GM20431 (cell line): ENCODE results near the gene FAM89B.
"Not testable (repeated sequence)": the region's sequence is repeated elsewhere in the genome, so short reads cannot be mapped to it uniquely, and the experiment has no call there.

Experiments used
- in situ Hi-C: fragments of 300-500 bp; cut with MseI, MboI; formaldehyde crosslinking; loops from one replicate; pipeline ENCODE4 v1.15.0; 2020; ENCODE audit warnings: low sequenced_read_pairs; ENCODE audit not compliant: unreplicated experiment

The FAM89B gene

DNA sequence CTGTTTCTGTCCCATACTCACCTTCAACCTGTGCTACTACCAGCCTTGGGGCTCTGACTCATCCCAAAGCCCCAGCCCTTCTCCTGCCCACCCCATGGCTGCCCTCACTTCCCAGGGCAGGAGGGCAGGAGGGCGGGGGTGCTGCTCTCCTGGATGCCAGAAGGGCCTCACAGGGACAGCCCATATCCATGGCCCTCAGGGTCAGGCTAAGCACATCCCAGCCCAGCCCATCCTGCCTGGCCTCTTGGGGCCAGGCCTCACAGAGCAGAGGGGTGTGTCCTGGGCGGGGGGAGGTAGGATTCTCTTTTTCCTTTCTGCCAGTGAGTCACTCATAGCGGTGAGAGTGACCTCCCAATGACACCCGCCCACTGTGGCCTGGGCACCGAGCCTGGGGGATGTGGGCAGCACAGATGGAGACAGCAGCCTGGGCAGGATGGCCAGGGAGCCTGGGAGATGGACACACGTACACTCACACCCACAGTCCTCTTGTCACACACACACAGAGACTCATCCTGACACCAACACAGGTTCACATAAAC, 16.6 kb upstream of the FAM89B start:
- in situ Hi-C loops: no loop called here

DNA sequence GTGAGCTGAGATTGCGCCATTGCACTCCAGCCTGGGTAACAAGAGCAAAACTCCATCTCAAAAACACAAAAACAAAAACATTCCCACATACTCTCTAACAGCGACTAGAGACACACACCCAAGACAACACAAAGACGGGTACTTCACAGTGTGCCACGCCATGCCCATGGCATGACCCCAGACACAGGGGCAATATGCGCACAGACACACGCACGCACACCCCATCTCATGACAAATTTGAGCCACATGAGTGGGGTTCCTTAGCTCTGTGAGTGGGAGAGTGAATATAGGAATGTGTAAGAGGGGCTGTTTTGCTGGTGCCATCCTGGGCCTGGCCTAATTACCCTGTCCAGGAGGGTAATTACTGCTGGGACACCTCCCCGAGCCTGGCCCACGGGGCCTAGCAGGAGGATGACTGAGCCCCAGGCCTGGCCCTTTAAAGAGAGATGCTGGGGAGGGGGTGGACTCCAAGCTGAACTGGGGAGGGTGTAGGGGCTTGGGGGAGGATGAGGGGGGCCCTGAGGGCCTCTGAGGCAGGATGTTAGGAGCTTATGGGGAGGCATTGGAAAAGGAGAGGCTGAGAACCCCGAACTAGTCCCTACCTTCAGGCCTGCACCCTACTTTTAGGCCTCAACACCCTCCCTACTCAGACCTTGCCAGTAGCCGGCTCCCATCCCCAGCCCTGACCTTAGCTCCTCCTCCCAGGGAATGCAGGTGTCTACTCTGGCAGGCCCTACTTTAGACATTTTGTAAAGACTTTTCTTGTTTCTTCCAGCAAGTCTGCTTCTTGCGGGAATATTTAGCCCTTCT, 15.7 kb upstream of the FAM89B start:
- in situ Hi-C loops: no loop called here

DNA sequence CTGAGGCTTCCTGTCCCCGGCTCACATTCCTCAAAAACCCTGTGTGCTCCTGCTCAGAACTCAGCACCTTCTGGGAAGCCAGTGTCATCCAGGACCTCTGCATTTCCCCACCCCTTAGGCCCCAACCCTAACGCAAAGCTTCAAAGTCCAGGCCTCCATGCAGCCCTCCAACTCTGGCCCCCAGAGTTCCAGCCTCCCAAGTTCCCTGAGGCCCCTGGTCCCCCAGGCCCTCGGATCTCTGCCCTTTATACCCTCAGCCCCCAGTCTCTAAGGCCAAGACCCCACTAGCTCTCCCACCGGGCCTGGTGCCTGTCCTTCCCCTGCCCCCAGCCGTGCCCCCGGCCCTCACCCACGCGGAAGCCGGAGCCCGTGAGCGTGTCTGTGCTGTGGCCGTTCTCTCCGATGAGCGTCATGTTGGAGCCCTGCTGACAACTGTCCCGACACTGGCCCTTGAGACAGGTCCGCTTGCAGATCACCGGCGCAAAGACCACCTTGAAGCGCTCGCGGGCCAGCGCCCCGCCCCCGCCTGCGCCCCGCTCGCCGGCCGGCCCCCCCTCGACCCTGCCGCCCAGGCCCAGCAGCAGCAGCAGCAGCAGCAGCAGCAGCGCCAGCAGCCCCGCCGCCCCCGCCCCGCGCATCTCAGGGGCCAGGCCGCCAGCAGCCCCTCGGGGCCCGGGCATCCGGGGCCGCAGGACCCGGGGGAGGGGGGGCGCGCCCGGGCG, 14.9 kb upstream of the FAM89B start:
- in situ Hi-C loops: no loop called here

DNA sequence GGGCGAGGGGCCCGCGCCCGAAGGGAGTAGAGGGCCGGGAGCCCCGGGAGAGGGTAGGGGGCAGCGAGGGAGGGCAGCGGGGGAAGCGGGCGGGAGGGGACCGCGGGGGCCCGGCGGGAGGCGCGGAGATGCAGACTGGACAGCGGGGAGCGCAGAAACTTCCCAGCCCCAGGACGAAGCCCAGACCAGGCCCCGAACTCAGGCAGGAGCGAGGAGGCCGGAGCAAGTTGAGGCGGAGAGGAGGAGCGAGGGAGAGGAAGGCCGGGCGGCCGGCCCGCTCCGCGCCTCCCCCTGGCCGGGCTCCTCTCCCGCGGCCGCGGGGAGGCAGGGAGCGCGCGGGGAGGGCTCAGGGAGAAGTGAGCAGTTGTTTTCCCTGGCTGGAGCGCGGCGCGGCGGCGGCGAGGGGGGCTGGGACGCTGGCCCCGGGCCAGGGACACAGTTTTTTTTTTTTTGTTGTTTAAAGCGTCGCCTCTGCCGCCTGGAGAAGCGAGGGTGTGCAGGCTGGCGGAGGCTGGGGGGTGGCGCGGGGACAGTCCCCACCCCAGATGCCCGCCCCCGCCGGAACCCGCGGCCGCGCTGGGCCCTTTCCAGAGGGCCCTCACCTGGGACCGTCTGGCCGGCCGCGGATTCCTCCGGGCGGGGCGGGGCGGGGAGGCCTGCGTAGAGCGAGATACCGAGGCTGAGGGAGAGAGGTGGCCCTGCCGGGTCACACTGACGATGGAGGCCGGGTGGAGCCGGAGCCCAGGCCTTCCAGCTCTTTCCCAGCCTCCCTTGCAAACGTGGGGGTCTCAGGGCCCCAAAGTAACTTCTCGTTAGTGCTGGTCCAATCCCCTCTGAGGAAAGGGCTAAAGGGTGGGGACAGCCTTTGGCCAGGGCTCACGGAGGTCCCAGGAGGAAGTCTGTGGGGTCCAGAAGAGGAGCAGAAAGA, 14.1 kb upstream of the FAM89B start, which contains the start of gene LTBP3:
LTBP3 (minus strand) TSS at position 358 of the 928 bp plus-strand sequence. CDS start 400 bp downstream, outside the sequence.
- in situ Hi-C loops: no loop called here

DNA sequence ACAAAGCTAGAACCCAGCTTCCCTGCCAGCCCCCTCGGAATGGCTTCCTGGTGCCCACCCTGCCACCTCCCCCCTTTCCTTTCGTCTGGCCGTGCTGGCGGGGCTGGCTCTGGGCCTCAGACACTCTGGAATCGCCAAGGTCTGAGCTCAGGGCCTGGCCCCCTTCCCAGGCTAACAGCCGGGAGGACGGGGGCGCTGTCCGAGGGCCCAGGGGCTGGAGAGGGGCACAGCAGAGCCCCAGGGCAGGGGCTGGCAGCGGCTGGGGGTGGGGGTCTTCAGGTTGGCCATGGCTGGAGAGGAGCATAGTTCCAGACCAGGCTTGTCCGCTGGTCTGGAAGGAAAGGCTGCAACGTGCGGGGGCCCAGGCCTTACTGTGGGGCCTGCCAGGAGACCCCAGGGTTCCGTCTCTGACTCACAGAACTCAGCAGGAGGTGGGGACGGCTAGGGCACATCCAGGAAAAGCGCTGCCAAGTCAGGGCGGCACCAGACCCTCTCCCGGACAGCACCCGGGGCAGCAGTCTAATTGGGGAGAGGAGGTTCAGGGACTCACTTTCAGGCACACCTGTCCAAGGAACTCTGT, 13.3 kb upstream of the FAM89B start:
- in situ Hi-C loops: no loop called here

DNA sequence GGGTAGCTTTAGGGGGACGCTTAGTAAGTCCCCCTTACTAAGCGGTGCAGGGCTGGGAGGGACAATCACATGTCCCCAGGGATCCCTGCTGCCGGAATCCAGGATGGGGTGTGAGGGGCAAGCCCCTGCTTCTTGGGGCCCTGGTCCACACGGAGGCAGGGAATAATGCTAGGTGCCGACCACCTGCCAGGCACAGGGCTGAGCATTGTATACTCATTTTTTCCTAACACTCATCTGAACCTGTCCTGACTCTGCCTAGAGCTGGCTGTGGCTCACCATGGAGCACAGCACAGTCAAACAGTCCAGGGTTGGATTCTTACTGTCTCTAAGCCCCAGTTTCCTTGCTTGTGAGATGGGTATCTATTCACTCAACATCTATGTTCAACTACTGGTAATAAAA, 12.8 kb upstream of the FAM89B start:
- in situ Hi-C loops: no loop called here

DNA sequence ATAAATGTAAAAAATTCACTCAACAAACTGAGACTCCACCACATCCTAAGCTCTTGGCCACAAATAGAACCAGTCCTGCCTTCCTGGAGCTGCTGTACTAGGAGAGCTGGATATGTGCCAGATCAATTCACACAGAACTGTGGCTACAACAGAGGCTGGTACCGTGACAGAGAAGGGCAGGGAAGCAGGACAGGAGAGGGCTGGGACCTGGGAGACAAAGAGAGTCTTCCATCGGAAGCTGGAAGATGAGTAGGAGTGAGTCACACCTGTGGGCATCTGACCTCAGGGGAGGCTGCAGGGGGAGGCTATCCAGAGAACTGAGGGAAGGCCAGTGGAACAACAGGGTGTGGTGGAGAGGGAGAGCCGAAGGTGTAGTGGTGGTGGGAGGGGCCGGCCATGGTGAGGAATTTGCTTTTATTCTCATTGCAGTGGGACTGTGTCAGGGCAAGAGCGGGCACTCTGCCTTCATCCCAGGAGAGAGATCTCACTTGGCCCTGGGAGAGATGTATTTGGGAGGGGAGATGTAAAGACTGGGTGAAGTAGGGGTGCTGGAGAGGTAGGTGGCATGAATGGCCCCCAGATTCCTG, 12.3 kb upstream of the FAM89B start:
- in situ Hi-C loops: no loop called here

DNA sequence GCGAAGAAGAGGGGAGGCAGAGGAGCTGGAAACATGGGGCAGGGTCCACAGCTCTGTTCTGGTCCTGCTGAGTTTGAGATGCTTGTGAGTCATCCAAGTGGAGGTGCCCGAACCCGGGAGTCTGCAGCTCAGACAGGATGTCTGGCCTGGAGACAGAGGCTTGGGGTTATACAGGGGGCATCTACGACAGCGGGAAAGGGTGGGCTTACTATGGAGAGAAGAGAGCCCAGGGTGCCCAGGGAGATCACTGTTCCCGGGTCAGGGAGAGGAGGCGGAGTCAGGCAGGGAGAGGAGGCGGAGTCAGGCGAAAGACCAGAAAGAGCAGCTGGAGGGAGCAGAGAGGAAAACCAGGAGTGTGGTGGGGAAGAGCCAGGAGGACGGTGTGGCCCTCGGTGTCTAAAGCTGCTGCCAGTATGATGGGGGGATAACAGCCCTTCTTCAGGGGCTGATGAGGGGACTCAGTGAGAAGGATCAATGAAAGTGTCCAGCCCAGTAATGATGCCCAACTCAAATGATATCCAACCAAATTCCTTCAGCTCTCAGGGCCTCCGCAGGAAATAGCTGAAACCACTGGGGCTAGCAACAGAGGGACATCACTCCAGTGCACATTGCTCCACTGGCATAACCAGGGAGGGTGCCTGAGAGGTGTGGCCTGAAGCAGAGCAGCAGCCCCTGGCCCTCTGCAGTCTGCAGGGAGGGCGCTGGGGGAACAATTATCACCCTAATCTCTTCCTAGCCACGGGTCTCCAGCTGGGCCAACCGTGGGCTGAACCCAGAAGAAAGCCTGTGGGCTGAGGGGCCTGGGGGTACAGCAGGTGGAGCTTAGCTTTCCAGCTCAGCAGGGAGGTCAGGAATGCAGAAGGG, 11.6 kb upstream of the FAM89B start:
- in situ Hi-C loops: no loop called here

DNA sequence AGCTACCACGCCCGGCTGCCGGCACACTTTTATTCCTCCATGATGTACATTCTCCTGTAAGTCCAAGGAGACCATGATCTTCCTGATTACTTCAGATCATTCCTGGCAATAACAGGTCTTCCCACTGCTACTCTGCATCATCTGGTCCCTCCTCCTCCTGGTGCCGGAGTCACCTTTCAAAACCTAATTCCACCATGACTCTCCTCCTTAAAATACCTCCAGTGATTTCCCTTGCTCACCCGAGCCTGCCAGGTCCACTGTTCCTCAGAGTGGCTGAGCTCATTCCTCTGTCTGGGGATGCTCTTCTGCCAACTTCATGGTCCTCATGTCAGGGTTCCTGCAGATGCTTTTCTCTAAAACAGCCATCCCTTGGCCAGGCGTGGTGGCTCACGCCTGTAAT, 10.3 kb upstream of the FAM89B start:
- in situ Hi-C loops: no loop called here

DNA sequence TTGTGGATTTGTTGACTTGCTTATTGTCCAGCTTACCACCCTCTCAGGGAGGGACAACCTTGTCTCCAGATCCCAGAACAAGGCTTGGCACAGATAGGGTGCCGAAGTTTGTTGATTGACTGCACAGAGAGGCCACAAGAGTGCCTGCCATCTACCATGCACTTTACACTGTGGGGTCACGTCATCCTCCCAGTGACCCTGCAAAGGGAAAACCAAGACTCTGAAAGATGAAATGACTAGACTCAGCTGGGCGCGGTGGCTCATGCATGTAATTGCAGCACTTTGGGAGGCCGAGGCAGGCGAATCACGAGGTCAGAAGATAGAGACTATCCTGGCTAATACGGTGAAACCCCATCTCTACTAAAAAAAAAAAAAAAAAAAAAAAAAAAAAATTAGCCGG, 9.6 kb upstream of the FAM89B start:
- in situ Hi-C loops: no loop called here

DNA sequence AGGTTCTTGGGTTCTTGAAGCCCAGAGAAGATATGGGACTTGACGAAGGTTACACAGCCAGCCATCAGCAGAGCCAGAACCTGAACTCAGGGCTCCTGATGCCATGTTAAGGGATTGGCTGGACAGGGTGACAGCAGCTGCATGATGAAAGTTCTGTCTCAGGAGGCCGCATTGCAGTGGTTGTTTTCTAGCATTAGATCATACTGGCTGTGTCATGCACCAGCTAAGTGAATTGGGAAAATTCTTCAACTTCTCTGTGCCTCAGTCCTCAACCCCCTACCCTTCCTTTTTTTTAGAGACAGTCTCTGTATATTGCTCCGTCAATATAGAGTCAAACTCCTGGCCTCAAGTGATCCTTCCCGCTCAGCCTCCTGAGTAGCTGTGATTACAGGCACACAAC, 8.7 kb upstream of the FAM89B start:
- in situ Hi-C loops: no loop called here

DNA sequence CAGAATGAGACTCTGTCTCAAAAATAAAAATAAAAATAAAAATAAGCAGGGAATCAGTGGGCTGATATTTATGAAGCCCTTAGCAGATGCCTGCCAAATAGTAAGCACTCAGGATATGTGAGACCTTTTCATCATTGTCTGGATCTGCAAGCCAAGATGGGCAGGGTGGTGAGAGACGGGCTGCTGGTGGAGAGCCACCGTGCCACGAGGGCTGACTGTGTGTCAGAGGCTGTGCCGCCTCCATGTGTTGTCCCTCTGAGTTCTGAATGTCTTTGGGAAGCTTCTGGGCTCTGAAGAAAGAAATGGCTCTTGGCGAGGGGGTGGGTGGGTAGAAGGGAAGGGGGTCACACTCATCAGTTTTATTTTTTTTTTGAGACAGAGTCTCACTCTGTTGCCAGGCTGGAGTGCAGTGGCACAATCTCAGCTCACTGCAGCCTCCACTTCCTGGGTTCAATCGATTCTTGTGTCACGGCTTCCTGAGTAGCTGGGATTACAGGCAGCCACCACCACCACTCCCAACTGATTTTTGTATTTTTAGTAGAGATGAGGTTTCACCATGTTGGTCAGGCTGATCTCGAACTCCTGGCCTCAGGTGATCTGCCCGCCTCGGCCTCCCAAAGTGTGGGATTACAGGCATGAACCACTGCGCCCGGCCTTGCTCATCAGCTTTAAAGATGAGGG, 7.3 kb upstream of the FAM89B start:
- in situ Hi-C loops: not testable (repeated sequence)

DNA sequence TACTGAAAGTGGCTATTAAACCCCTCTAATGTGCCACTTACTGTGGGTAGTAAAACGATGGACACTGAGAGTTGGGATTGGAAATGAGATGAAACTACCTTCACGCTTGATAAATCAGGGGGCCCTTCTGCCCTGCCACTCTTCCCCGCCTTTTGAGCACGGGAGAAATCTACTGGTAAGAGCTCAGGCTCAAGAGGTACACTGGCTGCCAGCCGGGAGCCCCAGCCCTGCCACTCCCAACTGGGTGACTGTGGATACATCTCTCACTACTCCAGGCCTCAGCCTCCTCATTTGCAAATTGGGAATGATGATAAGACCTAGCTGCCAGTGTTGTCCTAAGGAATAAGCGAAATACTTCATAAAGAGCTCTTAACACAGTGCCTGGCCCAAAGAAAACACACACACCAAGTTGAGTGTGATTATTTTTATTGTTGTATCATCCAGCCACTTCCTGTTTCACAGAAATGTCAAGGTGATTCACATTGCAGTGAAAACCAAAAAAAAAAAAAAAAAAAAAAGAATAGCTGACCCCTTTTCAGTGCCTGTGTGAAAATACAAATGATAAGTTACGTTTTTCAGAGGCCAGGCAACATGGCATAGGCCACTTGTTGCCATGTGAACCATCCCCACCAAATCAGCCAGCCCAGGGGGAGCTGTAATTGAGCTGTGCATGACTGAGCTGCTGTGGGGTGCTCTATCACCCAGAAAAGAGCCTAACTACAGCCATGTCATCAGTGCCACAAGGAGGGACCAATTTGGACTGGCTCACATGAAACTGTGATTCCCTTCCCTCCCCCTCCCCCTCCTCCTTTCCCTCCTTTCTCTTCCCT, 6.5 kb upstream of the FAM89B start:
- in situ Hi-C loops: no loop called here

DNA sequence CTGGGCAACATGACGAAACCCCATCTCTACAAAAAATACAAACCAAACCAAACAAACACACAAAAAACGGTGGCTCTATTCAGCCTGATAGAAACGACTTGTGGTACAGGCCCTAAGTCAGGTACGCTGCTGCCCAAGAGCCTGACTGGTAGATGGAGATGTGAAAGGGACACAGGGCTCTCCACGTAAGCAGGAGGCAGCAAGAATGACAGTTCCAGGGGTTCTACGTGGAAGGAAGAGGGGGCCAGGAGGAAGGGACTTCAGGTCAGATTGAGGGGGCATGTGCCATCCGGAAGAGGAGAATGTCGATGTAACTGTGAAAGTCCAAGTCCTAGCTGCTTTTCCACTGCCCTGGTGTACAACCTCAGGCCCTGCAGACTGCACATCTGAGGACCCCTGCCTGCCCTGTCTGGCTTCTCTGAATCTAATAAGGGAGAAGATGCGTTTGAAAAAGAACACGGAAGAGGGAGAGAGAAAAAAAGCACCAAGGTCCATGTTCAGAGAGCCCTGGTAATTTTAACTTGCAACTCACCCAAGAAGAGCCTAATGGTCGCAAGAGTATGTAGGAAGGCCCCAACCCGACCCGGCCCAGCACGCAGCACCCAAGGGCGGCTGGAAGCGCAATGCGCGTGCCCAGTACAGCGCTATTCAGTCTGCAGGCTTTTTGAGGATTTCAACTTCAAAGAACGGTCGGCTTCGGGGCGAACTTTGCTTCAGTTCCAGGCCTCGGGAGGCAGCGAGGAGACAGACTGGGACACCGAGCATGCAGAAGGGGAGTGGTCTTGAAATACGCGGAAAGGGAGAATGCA, 3.0 kb upstream of the FAM89B start:
- in situ Hi-C loops: no loop called here

DNA sequence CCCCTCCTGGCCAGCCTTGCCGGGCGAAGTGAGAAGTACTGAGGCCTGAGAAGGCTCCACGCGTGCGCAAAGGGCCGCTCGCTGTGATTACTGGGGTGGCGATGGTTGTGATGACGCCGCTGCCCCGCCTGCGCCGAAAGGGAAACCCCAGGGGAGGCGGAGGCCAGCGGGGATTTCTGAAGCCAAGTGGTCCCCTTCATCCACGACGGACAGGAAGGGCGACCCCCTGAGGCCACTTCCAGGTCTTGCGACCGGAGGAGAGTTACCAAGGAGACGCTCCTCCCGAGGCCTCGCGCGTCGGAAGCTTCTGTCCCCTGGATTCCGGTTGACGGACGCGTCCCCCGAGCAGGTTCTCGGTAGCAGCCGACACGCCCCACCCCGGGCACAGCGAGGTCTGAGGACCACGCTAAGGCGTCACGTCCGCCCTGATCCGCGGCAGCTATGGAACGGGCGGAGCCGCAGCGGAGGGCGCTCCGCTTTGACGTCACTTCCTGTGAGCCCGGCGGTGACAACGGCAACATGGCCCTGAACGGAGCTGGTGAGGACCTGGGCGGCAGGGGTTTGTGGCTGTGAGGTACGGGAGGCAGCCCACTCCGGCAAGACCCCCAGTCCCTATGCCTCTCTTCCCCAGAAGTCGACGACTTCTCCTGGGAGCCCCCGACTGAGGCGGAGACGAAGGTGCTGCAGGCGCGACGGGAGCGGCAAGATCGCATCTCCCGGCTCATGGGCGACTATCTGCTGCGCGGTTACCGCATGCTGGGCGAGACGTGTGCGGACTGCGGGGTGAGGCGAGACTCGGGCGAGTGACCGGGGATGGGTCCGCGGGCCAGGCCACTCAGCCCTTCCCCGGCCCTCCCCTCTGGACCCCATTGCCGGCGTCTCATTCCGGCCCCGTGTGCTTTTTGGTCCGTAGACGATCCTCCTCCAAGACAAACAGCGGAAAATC, 2.1 kb upstream of the FAM89B start, which contains the start of gene ZNRD2:
ZNRD2 (plus strand) TSS at position 505 of the 946 bp plus-strand sequence; CDS start at position 520, 15 bp downstream.
- in situ Hi-C loops: no loop called here
